Dendritic cell treated with granulocyte-macrophage colony-stimulating factor and Interleukin-4, amounts not matched to agents 40 ng/mL and 50 ng/mL, for 4 days (primary cell): ENCODE measurements around the gene IL1RAPL1.
"Not testable (repeated sequence)": the region's sequence is repeated elsewhere in the genome, so short reads cannot be mapped to it uniquely, and the experiment has no call there.

ENCODE experiments used
- H3K27ac Mint-ChIP-seq: one replicate; pipeline ENCODE4 v1.8.0; 2022; ENCODE audit warnings: mild to moderate bottlenecking, mixed read lengths
- H3K27me3 Mint-ChIP-seq: one replicate; pipeline ENCODE4 v1.8.0; 2022; ENCODE audit warnings: mild to moderate bottlenecking, mixed read lengths
- H3K36me3 Mint-ChIP-seq: one replicate; pipeline ENCODE4 v1.8.0; 2022; ENCODE audit warnings: low read depth, mixed read lengths
- H3K4me1 Mint-ChIP-seq: one replicate; pipeline ENCODE4 v1.8.0; 2022; ENCODE audit warnings: low read depth, mixed read lengths
- H3K4me3 Mint-ChIP-seq: one replicate; pipeline ENCODE4 v1.8.0; 2022; ENCODE audit warnings: mild to moderate bottlenecking, moderate library complexity, mixed read lengths
- H3K9me3 Mint-ChIP-seq: one replicate; pipeline ENCODE4 v1.8.0; 2022; ENCODE audit warnings: mixed read lengths
- intact Hi-C: fragments of 100-400 bp; cut with micrococcal nuclease; formaldehyde crosslinking; loops from one replicate; pipeline ENCODE4 v1.15.0; 2022

Gene IL1RAPL1

DNA sequence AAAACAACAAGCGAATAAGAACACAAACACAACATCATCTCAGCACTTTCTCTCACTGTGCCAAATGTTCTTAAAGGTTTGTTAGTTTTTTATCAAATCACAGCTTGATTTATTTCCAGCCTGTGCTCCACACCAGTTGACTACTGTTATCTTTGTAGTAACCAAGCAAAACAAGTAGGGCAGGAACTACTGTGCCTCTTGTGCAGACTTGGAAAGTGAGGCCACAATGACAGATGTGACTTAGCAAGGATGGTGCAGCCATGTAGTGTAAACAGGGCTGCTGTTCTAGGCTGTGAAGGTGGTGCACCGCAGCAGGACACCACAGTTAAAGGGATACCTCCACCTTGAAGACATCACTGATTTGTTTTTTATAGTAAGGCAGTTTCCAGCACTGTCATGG, 170.0 kb downstream of the IL1RAPL1 start:
- Mint-ChIP-seq H3K36me3 (no peaks in the 10 kb centered on the region), H3K4me3 (no peak overlapping the region), H3K27me3 (no peaks in the 10 kb centered on the region), H3K9me3 (peaks cover 7% of the 10 kb centered on the region), H3K4me1 (no peaks in the 10 kb centered on the region), H3K27ac (no peak overlapping the region)
- intact Hi-C loops, result no loop called here

GRCh38 chrX:28766561-28766960, 179.3 kb downstream of the IL1RAPL1 start:
- H3K27ac Mint-ChIP-seq, H3K27me3 Mint-ChIP-seq, H3K4me3 Mint-ChIP-seq, H3K9me3 Mint-ChIP-seq, H3K36me3 Mint-ChIP-seq, intact Hi-C loops, H3K4me1 Mint-ChIP-seq: not testable (repeated sequence)

DNA sequence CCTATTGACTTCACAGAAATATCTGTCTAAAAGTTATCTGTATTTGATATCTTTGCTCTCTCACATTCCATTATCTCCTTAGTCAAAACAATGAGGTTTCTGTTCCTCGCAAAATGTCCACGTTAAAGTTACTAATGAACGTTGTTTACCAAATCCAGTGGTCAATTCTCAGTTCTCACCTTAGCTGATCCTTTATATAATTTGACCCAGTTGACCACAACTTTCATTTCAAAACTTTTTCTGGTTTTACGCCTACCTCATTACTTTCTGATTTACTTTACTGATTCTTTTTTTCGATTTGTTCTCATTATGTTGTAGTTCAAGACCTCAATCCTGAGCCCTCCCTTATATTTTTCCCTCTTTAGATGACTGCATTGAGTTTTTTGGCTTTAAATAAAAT, 186.6 kb downstream of the IL1RAPL1 start:
- Mint-ChIP-seq H3K4me3 (no peak overlapping the region), H3K9me3 (no peaks in the 10 kb centered on the region), H3K36me3 (no peaks in the 10 kb centered on the region)

GRCh38 chrX:28787206-28787605, 200.0 kb downstream of the IL1RAPL1 start:
- no peak overlapping the region for H3K27ac Mint-ChIP-seq

More for the DNA sequence above, 186.6 kb downstream of the IL1RAPL1 start:
- Mint-ChIP-seq H3K27ac (no peak overlapping the region), H3K27me3 (no peaks in the 10 kb centered on the region), H3K4me1 (no peaks in the 10 kb centered on the region)
- intact Hi-C loops, result no loop called here

DNA sequence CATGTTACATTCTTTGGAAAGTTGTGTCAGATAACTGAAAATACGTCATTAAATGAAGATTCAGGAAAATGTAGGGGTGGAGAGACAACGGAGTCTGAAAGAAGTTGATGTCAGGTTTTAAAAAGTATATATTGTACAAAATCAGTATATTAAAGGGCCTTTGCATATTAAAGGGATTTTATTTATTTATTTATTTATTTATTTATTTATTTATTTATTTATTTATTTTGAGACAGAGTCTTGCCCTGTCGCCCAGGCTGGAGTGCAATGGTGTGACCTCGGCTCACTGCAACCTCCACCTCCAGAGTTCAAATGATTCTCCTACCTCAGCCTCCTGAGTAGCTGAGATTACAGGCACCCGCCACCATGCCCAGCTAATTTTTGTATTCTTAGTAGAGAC, 213.4 kb downstream of the IL1RAPL1 start:
- H3K4me1 Mint-ChIP-seq, H3K27ac Mint-ChIP-seq, H3K36me3 Mint-ChIP-seq, H3K27me3 Mint-ChIP-seq, H3K9me3 Mint-ChIP-seq, H3K4me3 Mint-ChIP-seq, intact Hi-C loops: not testable (repeated sequence)

More at GRCh38 chrX:28787206-28787605, 200.0 kb downstream of the IL1RAPL1 start:
- Mint-ChIP-seq H3K4me1 (no peaks in the 10 kb centered on the region), H3K4me3 (no peak overlapping the region), H3K9me3 (no peaks in the 10 kb centered on the region), H3K36me3 (no peaks in the 10 kb centered on the region), H3K27me3 (no peaks in the 10 kb centered on the region)
- intact Hi-C loops, result no loop called here

DNA sequence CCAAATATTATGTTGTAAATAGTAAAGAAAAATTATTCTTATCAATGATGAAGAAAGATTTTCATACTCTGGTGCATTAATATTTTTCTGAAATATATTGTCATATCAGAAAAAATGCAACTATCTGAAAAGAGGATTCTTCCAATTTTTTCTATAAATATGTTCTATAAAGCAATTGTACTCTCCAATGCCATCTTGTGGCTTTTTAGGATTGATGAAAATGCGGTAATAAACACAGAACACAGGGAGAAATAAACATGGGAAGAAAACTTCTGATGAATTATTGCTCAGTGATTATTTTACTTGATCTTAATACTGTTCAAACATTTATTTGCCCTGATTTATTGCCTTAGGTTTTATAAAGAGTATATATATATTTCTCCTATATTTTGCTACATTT, 215.4 kb downstream of the IL1RAPL1 start:
- H3K9me3 Mint-ChIP-seq, result peaks cover 3% of the 10 kb centered on the region
- intact Hi-C loops, result no loop called here
- no peak overlapping the region for H3K4me3 Mint-ChIP-seq
- no peaks in the 10 kb centered on the region for H3K27me3 Mint-ChIP-seq
- no peaks in the 10 kb centered on the region for H3K4me1 Mint-ChIP-seq
- no peak overlapping the region for H3K27ac Mint-ChIP-seq
- H3K36me3 Mint-ChIP-seq, result no peaks in the 10 kb centered on the region

- Mint-ChIP-seq H3K4me1 (no peaks in the 10 kb centered on the region), H3K9me3 (no peaks in the 10 kb centered on the region), H3K4me3 (no peak overlapping the region), H3K27ac (no peak overlapping the region), H3K36me3 (no peaks in the 10 kb centered on the region), H3K27me3 (no peaks in the 10 kb centered on the region)
- intact Hi-C loops, result no loop called here
These were observed 248.7 kb downstream of the IL1RAPL1 start for GRCh38 chrX:28835991-28836390.

DNA sequence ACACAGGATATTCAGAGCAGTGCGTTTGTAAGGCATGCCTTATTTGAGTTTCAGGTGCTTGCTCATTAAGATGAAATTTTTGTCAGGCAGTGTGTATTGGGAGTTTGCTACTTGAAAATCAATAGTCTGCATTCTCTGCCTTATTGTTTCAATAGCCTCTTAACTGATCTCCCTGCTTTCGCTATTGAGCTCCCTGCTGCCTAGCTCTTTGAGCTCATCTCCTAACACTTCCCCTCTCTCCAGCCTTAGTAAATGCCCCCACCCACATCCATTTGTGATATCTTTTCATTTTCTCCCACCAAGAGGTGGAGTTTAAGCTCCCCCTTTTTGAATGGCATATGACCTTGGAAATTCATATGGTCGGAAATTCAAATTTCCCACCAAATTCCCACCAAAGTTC, 256.6 kb downstream of the IL1RAPL1 start:
- no peaks in the 10 kb centered on the region for H3K27me3 Mint-ChIP-seq
- no peaks in the 10 kb centered on the region for H3K9me3 Mint-ChIP-seq
- H3K27ac Mint-ChIP-seq, result no peak overlapping the region
- intact Hi-C loops, result no loop called here
- no peaks in the 10 kb centered on the region for H3K4me1 Mint-ChIP-seq
- no peak overlapping the region for H3K4me3 Mint-ChIP-seq
- H3K36me3 Mint-ChIP-seq, result no peaks in the 10 kb centered on the region

- no peaks in the 10 kb centered on the region for H3K4me1 Mint-ChIP-seq
- no peaks in the 10 kb centered on the region for H3K36me3 Mint-ChIP-seq
- no peaks in the 10 kb centered on the region for H3K27me3 Mint-ChIP-seq
- H3K9me3 Mint-ChIP-seq, result no peaks in the 10 kb centered on the region
- intact Hi-C loops, result no loop called here
- H3K27ac Mint-ChIP-seq, result no peak overlapping the region
- H3K4me3 Mint-ChIP-seq, result no peak overlapping the region
These were observed 260.2 kb downstream of the IL1RAPL1 start for GRCh38 chrX:28847423-28847822.

GRCh38 chrX:28848707-28849106, 261.5 kb downstream of the IL1RAPL1 start:
- Mint-ChIP-seq H3K27me3 (no peaks in the 10 kb centered on the region), H3K4me1 (no peaks in the 10 kb centered on the region), H3K27ac (no peak overlapping the region), H3K4me3 (no peak overlapping the region), H3K9me3 (no peaks in the 10 kb centered on the region), H3K36me3 (no peaks in the 10 kb centered on the region)
- intact Hi-C loops, result no loop called here

GRCh38 chrX:28850955-28851354, 263.7 kb downstream of the IL1RAPL1 start:
- Mint-ChIP-seq H3K4me3 (no peak overlapping the region), H3K4me1 (no peaks in the 10 kb centered on the region), H3K27me3 (no peaks in the 10 kb centered on the region), H3K9me3 (no peaks in the 10 kb centered on the region), H3K36me3 (no peaks in the 10 kb centered on the region), H3K27ac (no peak overlapping the region)
- intact Hi-C loops, result no loop called here

DNA sequence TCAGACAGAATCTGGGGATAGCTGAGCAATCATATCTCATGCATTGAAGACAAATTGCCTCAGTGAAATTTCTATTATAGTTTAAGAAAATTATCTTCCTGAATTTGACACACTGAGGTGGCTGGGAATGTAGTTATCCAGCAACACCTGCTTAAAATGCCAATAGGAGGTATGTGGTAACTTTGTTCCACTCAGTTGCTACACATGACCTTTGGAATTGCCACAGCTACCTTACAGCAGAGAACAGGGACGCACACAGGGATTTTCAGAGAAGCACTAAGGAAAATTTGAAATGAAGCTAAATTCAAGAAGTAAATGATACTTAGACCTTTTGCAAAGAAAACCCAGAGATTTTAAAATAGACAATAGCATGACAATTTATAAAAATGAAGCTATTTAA, 264.6 kb downstream of the IL1RAPL1 start:
- Mint-ChIP-seq H3K4me3 (no peak overlapping the region), H3K27ac (no peak overlapping the region), H3K9me3 (no peaks in the 10 kb centered on the region), H3K36me3 (no peaks in the 10 kb centered on the region), H3K4me1 (no peaks in the 10 kb centered on the region), H3K27me3 (no peaks in the 10 kb centered on the region)
- intact Hi-C loops, result no loop called here

GRCh38 chrX:28854637-28855036, 267.4 kb downstream of the IL1RAPL1 start:
- intact Hi-C loops, result no loop called here
- Mint-ChIP-seq H3K4me1 (no peaks in the 10 kb centered on the region), H3K36me3 (no peaks in the 10 kb centered on the region), H3K27me3 (no peaks in the 10 kb centered on the region), H3K27ac (no peak overlapping the region), H3K9me3 (no peaks in the 10 kb centered on the region), H3K4me3 (no peak overlapping the region)

DNA sequence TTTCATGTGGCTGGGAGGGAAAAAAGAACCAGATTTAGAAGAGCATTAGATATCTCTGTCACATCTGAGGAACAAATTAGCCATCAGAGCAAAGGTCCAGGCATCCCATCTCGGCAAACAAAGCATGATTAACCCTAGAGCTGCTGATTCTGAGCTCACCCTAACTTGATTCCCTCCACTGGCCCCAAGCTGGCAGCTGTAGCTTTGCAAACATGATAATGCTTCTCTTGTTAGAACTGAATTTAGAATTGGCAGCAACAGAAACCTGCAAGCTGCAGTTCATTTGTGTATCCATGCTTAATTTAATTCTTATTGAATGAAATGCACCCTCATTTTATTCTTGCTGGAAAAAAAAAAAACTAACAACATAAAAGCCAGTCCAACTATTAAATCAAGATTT, 289.2 kb downstream of the IL1RAPL1 start:
- Mint-ChIP-seq H3K9me3 (peaks cover 2% of the 10 kb centered on the region), H3K36me3 (no peaks in the 10 kb centered on the region), H3K27me3 (no peaks in the 10 kb centered on the region), H3K27ac (no peak overlapping the region), H3K4me3 (no peak overlapping the region), H3K4me1 (no peaks in the 10 kb centered on the region)
- intact Hi-C loops, result no loop called here

GRCh38 chrX:28876901-28877300, 289.7 kb downstream of the IL1RAPL1 start:
- no peak overlapping the region for H3K4me3 Mint-ChIP-seq
- intact Hi-C loops, result no loop called here
- peaks cover 7% of the 10 kb centered on the region for H3K9me3 Mint-ChIP-seq
- H3K27me3 Mint-ChIP-seq, result no peaks in the 10 kb centered on the region
- no peak overlapping the region for H3K27ac Mint-ChIP-seq
- no peaks in the 10 kb centered on the region for H3K36me3 Mint-ChIP-seq
- H3K4me1 Mint-ChIP-seq, result no peaks in the 10 kb centered on the region
